Thoracic aorta (tissue), 2 donors: ENCODE results near the gene GALNT17. TPM values are rescaled to one million over a fixed set of nuclear protein-coding genes. Genes with fewer than 3 reads are reported as not detected.
"Not testable (repeated sequence)": the region's sequence is repeated elsewhere in the genome, so short reads cannot be mapped to it uniquely, and the experiment has no call there.

Source experiments
- ATAC-seq: fragments of 150-250 bp; one replicate; pipeline ENCODE4 v1.8.0; 2017; ENCODE audit warnings: low read depth; ENCODE audit not compliant: insufficient number of reproducible peaks, low FRiP score
- DNase-seq: peaks from one replicate; pipeline ENCODE4 v3.0.0-alpha.2; 2020; ENCODE audit warnings: low spot score
- H3K27ac ChIP-seq, 2 donors: fragments of 200-600 bp; sonication (generic); 1 replicate in 1 of 2; 2 replicates in 1 of 2; pipeline ENCODE4 v1.5.1; 2016; ENCODE audit warnings: mild to moderate bottlenecking in 2 of 2, moderate library complexity in 2 of 2
- H3K27me3 ChIP-seq: fragments of 200-600 bp; sonication (generic); replicated peaks from 2 replicates; pipeline ENCODE4 v1.6.0; 2016; ENCODE audit warnings: mild to moderate bottlenecking; ENCODE audit not compliant: insufficient read depth
- H3K36me3 ChIP-seq: fragments of 200-600 bp; sonication (generic); one replicate; pipeline ENCODE4 v1.5.1; 2016
- H3K4me1 ChIP-seq, 2 donors: fragments of 200-600 bp; sonication (generic); 1 replicate in 1 of 2; 2 replicates in 1 of 2; pipeline versions ENCODE4 v1.5.1 to v1.6.0; 2016; ENCODE audit warnings: low read depth in 2 of 2, mild to moderate bottlenecking in 1 of 2; ENCODE audit not compliant: control insufficient read depth in 1 of 2
- H3K4me3 ChIP-seq: fragments of 200-600 bp; sonication (generic); 2 replicates; pipeline ENCODE4 v1.5.1; 2016; ENCODE audit warnings: mild to moderate bottlenecking
- H3K9me3 ChIP-seq: fragments of 200-600 bp; sonication (generic); 2 replicates; pipeline ENCODE4 v1.5.1; 2016
- CTCF ChIP-seq: fragments of 200-600 bp; sonication (generic); IDR thresholded peaks from one replicate; pipeline ENCODE4 v1.5.1; 2019; ENCODE audit warnings: antibody characterized with exemption
- total RNA-seq, 2 donors: library from RNA; depleted of rRNA; stranded (reverse); fragments of >200 nt; gene quantifications; one replicate each; pipeline versions ENCODE4 v1.1.0 to v1.2.3, GENCODE V29; 2016

Gene GALNT17
- total RNA-seq, 2 donors from 2014 or later = 17.6 to 20.8 TPM

DNA sequence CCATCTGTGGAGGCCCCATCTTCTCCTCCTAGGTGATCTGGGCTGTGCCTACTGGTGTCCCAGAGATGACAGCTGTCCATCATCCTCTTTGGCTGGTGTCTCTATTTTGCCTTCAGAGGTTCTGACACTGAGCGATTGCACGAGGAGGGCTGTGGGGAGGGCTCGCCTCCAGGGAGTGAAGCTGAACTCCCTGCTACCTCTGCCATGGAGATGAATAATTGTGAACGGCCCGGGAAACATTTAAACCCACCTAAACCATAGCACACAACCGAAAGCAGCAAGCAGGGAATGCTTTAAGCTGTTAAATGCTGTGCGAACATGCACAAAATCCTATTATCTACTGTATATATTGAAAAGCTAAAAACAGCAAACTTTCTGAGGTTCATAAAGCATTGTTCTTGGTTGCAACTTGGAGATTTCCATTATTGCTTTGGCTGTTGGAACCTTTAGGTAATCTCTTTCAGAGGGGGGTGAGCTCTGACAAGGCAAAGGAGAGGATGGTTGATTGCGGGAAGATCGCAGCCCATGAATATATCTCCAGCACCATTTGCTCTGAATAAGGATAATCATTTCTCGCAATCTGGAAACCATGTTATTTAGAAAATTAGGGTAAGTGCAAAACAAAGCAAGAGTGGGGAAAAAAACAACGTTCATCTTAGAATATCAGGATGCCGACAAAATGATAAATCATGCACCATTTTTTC, 507.6 kb downstream of the GALNT17 start:
- DNase-seq (no peak), ATAC-seq (no peak)
- H3K4me1 ChIP-seq = no peaks in the 10 kb centered on the region
- no peaks in the 10 kb centered on the region for H3K36me3 ChIP-seq
- H3K4me3 ChIP-seq = no peak overlapping the region
- no peaks in the 10 kb centered on the region for H3K27me3 ChIP-seq
- no peak for TF ChIP-seq CTCF
- H3K9me3 ChIP-seq = no peaks in the 10 kb centered on the region
- no peak overlapping the region for H3K27ac ChIP-seq

DNA sequence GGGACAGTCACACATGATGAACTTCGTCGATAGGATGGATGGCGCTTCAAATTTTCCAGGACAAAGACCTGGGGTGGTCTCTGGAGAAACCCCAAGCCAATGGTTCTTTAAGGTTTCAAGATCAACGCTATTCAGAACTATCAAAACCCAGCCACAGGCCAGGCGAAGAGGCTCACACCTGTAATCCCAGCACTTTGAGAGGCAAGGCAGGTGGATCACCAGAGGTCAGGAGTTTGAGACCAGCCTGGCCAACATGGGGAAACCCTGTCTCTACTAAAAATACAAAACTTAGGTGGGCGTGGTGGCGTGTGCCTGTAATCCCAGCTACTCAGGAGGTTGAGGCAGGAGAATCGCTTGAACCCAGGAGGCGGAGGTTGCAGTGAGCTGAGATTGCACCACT, 511.1 kb downstream of the GALNT17 start:
- not testable (repeated sequence) for H3K36me3 ChIP-seq, ATAC-seq, H3K27me3 ChIP-seq, H3K4me1 ChIP-seq, DNase-seq, H3K27ac ChIP-seq, H3K9me3 ChIP-seq, H3K4me3 ChIP-seq

GRCh38 chr7:71645836-71646235, 513.9 kb downstream of the GALNT17 start:
- ATAC-seq (no peak), DNase-seq (no peak)
- H3K36me3 ChIP-seq = no peaks in the 10 kb centered on the region
- H3K9me3 ChIP-seq = peaks cover 9% of the 10 kb centered on the region
- H3K4me3 ChIP-seq = no peak overlapping the region
- H3K27me3 ChIP-seq = no peaks in the 10 kb centered on the region
- no peak for TF ChIP-seq CTCF
- no peak overlapping the region for H3K27ac ChIP-seq
- no peaks in the 10 kb centered on the region for H3K4me1 ChIP-seq

DNA sequence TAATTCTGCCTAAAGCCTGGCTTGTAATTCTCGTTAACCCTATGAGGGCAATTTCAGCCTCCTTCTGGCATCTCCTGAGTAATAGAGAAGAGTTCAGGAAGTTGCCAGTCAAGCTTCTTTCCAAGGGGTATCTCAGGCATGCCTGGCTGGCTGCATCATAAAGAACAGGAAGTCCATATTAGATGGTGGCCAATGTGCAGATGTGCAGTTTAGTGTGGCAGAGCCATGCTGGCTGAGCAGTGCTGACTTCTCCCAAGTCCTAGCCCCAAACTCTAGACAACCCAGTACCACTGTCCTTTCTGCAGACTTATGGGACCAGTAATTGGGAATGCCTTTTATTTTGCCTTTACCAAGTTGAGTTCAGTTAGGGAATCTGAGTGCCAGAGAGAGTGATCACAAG, 517.9 kb downstream of the GALNT17 start:
- DNase-seq (no peak), ATAC-seq (no peak)
- Histone ChIP-seq H3K4me3 (no peak overlapping the region), H3K27me3 (no peaks in the 10 kb centered on the region), H3K9me3 (peaks cover 9% of the 10 kb centered on the region), H3K27ac (no peak overlapping the region), H3K4me1 (no peaks in the 10 kb centered on the region), H3K36me3 (no peaks in the 10 kb centered on the region)
- no peak for TF ChIP-seq CTCF

DNA sequence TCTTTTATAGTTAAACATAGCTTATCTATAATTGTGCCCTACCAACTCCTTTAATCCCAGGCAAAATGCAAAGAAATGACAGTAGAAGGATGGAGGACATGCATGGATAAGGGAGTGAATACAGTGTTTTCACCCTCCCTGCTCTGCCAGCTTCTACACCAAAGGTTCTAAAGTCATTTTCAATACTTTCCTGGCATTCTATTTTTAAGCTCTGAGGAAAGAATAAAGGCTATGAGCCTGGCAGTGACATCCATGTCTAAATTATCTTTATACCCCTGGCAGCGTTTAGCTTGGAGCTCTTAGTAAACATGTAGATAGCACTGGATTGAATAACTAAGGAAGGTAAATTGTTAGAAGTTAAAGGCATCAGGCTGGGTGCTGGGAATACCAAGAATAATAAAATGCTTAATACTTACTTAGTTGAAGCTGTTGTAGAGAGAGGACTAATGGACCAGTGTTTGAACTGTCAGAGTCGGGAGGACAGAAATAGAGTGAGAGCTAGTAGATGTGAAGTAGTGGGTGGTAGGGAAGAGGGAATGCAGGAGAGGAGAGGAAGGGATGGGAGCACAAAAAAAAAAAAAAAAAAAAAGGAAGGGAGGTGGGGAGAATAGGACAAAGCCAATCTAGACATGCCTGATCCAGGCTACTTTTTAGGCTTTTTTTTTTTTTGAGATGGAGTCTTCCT, 518.9 kb downstream of the GALNT17 start:
- Histone ChIP-seq H3K4me1 (no peaks in the 10 kb centered on the region), H3K36me3 (no peaks in the 10 kb centered on the region), H3K4me3 (no peak overlapping the region), H3K27ac (no peak overlapping the region), H3K27me3 (no peaks in the 10 kb centered on the region), H3K9me3 (peaks cover 9% of the 10 kb centered on the region)
- DNase-seq (no peak), ATAC-seq (no peak)
- no peak for TF ChIP-seq CTCF
